Measurements from ENCODE around the gene CXCL11. TPM values are rescaled to one million over a fixed set of nuclear protein-coding genes. Genes with fewer than 3 reads are reported as not detected.
"Not testable (repeated sequence)": the region's sequence is repeated elsewhere in the genome, so short reads cannot be mapped to it uniquely, and the experiment has no call there.

The CXCL11 gene
- total and polyA plus RNA-seq, 2 donors from 2014 or later = not detected

DNA sequence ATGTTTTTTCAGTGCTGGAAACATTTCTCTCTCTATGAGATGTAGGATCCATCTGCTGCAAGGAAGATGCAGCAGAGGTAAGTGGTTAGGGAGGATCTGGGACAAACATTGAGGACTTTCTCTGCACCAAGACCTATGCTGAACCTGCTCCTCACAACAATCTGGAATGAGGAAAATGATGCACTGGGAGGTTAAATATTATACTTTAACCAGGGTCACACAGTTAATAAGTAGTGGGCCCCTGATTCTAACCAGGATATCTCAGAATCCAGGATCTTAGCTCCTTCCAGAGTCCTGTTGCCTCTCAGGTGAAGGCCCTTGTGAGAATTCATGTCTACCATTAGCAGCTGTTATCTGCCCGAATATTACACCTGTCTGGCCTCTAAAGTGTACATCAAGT is 35.6 kb downstream of the CXCL11 start:
- no peaks in the 10 kb centered on the region for H3K36me3 ChIP-seq (ENCODE audit: control insufficient read depth in 2 of 3, insufficient read depth in 3 of 3, low read length in 3 of 3)
- no peak for FAIRE-seq
- intact Hi-C loops (cut with DNase I) = no loop called here
- no peak overlapping the region for H3K4me3 ChIP-seq (ENCODE audit: low read length in 3 of 3)
- TF ChIP-seq, protein P1, sequence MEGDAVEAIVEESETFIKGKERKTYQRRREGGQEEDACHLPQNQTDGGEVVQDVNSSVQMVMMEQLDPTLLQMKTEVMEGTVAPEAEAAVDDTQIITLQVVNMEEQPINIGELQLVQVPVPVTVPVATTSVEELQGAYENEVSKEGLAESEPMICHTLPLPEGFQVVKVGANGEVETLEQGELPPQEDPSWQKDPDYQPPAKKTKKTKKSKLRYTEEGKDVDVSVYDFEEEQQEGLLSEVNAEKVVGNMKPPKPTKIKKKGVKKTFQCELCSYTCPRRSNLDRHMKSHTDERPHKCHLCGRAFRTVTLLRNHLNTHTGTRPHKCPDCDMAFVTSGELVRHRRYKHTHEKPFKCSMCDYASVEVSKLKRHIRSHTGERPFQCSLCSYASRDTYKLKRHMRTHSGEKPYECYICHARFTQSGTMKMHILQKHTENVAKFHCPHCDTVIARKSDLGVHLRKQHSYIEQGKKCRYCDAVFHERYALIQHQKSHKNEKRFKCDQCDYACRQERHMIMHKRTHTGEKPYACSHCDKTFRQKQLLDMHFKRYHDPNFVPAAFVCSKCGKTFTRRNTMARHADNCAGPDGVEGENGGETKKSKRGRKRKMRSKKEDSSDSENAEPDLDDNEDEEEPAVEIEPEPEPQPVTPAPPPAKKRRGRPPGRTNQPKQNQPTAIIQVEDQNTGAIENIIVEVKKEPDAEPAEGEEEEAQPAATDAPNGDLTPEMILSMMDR (IDR thresholded peaks at IDR 0.05; ENCODE audit: borderline replicate concordance, extremely low read depth, insufficient read depth) = no peak
- H3K9me3 ChIP-seq (ENCODE audit: control insufficient read depth in 2 of 3, insufficient read depth in 1 of 3, low read length in 3 of 3) = no peaks in the 10 kb centered on the region
- no peaks in the 10 kb centered on the region for H3K27me3 ChIP-seq (ENCODE audit: control insufficient read depth, insufficient read depth, low read length)
- peak in 2 of 5 donors; percentile 8 to 18 for DNase-seq
- no peak overlapping the region for H3K9ac ChIP-seq (ENCODE audit: low read length in 3 of 3)
- no peak overlapping the region for H3K27ac ChIP-seq (ENCODE audit: low read depth in 2 of 2, low read length in 2 of 2)
- H3K4me1 ChIP-seq (ENCODE audit: control insufficient read depth in 2 of 3, insufficient read depth in 2 of 3, low read depth in 1 of 3, low read length in 3 of 3) = peaks cover 0 to 6% (median 3%) of the 10 kb centered on the region in 3 donors

DNA sequence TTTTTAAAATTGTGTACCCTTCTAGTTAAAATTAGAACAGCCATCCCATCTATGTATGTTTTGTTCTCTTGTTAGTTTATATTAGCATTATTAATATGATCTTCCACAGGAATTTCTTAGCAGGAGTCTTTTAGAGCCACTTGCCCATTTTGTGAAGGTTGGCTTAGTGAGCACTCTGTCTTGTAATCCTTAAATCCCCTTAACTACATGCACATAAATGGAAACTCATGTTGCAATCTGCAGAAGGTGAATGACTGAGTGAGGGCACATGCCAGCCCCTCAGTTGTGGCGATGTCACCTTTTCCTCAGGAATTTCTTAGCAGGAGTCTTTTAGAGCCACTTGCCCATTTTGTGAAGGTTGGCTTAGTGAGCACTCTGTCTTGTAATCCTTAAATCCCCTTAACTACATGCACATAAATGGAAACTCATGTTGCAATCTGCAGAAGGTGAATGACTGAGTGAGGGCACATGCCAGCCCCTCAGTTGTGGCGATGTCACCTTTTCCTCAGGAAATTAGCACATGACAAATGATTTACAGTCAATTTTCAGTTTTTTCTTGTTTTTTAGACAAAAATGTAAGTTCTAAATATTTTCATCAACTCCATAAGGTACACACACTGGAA is 37.2 kb downstream of the CXCL11 start:
- not testable (repeated sequence) for DNase-seq; H3K4me1 ChIP-seq (ENCODE audit: control insufficient read depth in 2 of 3, insufficient read depth in 2 of 3, low read depth in 1 of 3, low read length in 3 of 3); FAIRE-seq; H3K36me3 ChIP-seq (ENCODE audit: control insufficient read depth in 2 of 3, insufficient read depth in 3 of 3, low read length in 3 of 3); H3K27me3 ChIP-seq (ENCODE audit: control insufficient read depth, insufficient read depth, low read length); H3K9me3 ChIP-seq (ENCODE audit: control insufficient read depth in 2 of 3, insufficient read depth in 1 of 3, low read length in 3 of 3); H3K27ac ChIP-seq (ENCODE audit: low read depth in 2 of 2, low read length in 2 of 2); H3K9ac ChIP-seq (ENCODE audit: low read length in 3 of 3); H3K4me3 ChIP-seq (ENCODE audit: low read length in 3 of 3)
- intact Hi-C loops (cut with DNase I) = loop anchor here (5.0 kb wide), 1 partner anchor 69 kb away; no protein-coding TSS in a partner anchor

DNA sequence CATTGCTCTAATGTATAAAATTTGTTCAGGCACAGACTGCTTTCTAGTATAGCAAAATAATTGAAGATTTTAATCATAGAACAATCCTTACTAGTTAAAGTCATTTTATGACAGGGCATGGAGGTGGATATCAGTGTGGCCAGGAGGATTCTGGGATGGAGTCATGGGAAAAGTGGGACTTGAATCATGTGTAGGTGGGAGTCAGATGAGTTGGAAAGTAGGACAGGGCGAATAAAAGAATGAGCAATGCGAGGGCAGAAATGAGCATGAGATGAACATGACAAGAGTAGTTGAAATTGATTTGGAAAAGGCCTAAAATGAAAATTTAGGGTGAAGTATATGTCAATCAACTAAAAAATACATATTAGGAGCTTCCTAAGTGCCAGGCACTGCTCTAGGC is 37.9 kb downstream of the CXCL11 start:
- H3K27me3 ChIP-seq (ENCODE audit: control insufficient read depth, insufficient read depth, low read length) = no peaks in the 10 kb centered on the region
- TF ChIP-seq, protein P1 (IDR thresholded peaks at IDR 0.05; ENCODE audit: borderline replicate concordance, extremely low read depth, insufficient read depth) = no peak

DNA sequence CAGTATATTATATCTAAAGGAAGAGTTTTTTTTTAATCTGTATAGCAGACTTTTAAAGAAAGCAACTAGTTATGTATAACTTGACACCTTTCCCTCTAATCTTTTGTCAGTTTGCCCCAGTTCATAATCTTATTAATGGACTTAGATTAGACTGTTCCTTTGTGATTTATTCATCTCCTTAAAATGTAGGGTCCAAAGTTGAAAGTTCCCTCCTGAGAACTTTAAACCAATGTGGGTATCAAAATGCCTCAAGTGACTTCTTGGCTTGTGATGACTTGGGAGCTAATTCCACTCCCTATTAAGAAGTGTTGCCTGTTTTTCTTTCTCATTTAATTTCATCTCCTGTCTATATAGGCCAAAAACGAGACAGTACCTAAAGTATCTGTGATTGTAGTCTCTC is 38.8 kb downstream of the CXCL11 start:
- no peak overlapping the region for H3K4me3 ChIP-seq (ENCODE audit: low read length in 3 of 3)
- peaks cover 0 to 6% (median 3%) of the 10 kb centered on the region in 3 donors for H3K4me1 ChIP-seq (ENCODE audit: control insufficient read depth in 2 of 3, insufficient read depth in 2 of 3, low read depth in 1 of 3, low read length in 3 of 3)
- TF ChIP-seq, protein P1 (IDR thresholded peaks at IDR 0.05; ENCODE audit: borderline replicate concordance, extremely low read depth, insufficient read depth) = no peak
- no peaks in the 10 kb centered on the region for H3K27me3 ChIP-seq (ENCODE audit: control insufficient read depth, insufficient read depth, low read length)
- H3K27ac ChIP-seq (ENCODE audit: low read depth in 2 of 2, low read length in 2 of 2) = no peak overlapping the region
- no peak overlapping the region for H3K9ac ChIP-seq (ENCODE audit: low read length in 3 of 3)
- DNase-seq = no peak
- no peaks in the 10 kb centered on the region for H3K36me3 ChIP-seq (ENCODE audit: control insufficient read depth in 2 of 3, insufficient read depth in 3 of 3, low read length in 3 of 3)
- peak; percentile 73 for FAIRE-seq
- H3K9me3 ChIP-seq (ENCODE audit: control insufficient read depth in 2 of 3, insufficient read depth in 1 of 3, low read length in 3 of 3) = no peaks in the 10 kb centered on the region
- intact Hi-C loops (cut with DNase I) = loop anchor here (5.0 kb wide), 1 partner anchor 70 kb away; no protein-coding TSS in a partner anchor

More for the DNA sequence above, 37.9 kb downstream of the CXCL11 start:
- Histone ChIP-seq H3K9me3 (ENCODE audit: control insufficient read depth in 2 of 3, insufficient read depth in 1 of 3, low read length in 3 of 3) (no peaks in the 10 kb centered on the region), H3K4me3 (ENCODE audit: low read length in 3 of 3) (no peak overlapping the region), H3K36me3 (ENCODE audit: control insufficient read depth in 2 of 3, insufficient read depth in 3 of 3, low read length in 3 of 3) (no peaks in the 10 kb centered on the region), H3K9ac (ENCODE audit: low read length in 3 of 3) (no peak overlapping the region), H3K27ac (ENCODE audit: low read depth in 2 of 2, low read length in 2 of 2) (no peak overlapping the region), H3K4me1 (ENCODE audit: control insufficient read depth in 2 of 3, insufficient read depth in 2 of 3, low read depth in 1 of 3, low read length in 3 of 3) (peaks cover 0 to 6% (median 3%) of the 10 kb centered on the region in 3 donors)
- intact Hi-C loops (cut with DNase I) = loop anchor here (5.0 kb wide), 1 partner anchor 69 kb away; no protein-coding TSS in a partner anchor
- FAIRE-seq = no peak
- no peak for DNase-seq

All from kidney (tissue), 14 donors.